GM10266 (cell line): ENCODE results near the gene XKR7.
A peak's percentile ranks its signal among the peaks of the same experiment; 100 is the strongest.

Experiments used
- DNase-seq: peaks from one replicate; pipeline ENCODE4 v3.0.0; 2012; ENCODE audit errors: extremely low spot score
- TF ChIP-seq, protein P1 (sequence below): IDR thresholded peaks from 2 replicates; pipeline ENCODE4 v1.5.1; 2012; ENCODE audit warnings: mild to moderate bottlenecking, low read depth; ENCODE audit not compliant: control insufficient read depth, insufficient read depth; ENCODE audit errors: missing control alignments

Gene XKR7

DNA sequence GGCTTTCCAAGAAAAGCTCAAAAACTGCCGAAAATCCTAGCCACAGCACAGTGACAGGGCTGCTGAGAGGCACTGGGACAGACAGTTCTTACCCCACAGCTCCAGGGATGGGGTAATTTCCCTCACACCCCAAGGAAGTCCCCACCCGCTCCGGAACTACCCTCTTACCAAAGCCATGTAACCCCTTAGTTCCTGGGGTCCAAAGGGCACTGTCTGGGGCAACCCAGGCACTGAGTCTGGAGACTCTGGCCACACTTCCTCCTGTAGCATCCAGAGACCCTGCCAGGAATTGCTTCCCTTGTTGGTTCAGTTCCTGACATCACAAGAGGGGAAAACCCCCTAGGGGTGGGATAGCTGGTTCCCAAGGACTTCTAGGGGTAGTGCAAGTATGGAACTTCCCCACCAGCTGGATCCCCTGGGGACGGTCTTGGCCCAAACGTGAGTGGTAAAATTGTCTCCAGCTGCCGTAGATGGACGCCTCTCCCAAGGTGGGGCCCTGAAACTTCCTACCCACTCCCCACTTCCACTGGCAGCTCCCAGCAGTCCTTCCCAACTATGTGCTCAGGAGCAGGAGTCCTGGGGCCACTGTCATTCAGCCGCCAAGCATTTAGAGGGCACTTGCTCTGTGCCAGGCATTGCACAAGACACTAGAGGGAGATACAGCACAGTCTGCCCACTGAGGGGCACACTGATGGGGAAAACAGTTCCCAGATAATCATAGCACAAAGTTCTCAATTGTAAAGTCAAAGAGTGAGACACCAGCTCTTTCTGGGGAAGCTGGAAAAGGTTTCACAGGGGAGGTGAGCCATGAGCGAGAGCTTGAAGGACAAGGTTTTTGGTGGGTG is 66.9 kb downstream of the XKR7 start:
- TF ChIP-seq, protein P1, sequence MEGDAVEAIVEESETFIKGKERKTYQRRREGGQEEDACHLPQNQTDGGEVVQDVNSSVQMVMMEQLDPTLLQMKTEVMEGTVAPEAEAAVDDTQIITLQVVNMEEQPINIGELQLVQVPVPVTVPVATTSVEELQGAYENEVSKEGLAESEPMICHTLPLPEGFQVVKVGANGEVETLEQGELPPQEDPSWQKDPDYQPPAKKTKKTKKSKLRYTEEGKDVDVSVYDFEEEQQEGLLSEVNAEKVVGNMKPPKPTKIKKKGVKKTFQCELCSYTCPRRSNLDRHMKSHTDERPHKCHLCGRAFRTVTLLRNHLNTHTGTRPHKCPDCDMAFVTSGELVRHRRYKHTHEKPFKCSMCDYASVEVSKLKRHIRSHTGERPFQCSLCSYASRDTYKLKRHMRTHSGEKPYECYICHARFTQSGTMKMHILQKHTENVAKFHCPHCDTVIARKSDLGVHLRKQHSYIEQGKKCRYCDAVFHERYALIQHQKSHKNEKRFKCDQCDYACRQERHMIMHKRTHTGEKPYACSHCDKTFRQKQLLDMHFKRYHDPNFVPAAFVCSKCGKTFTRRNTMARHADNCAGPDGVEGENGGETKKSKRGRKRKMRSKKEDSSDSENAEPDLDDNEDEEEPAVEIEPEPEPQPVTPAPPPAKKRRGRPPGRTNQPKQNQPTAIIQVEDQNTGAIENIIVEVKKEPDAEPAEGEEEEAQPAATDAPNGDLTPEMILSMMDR, result peak; percentile 63
- DNase-seq, result no peak

DNA sequence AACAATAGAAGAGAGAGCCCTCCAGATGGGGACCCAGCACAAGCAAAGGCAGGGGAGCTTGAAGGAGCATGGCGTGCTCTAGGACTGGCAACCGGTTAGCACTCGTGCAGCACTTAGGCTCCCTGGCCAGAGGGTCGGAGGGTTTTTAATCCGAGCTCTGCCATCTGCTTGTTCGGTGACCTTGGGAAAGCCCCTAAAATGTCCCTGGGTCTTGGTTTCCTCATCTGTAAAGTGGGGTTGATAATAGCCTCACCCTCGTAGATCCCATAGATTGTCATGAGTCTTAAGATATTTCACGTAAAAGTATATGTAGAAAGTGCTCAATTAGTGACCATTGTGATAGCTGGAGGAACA is 67.5 kb downstream of the XKR7 start:
- DNase-seq, result no peak
- TF ChIP-seq, protein P1, result no peak

DNA sequence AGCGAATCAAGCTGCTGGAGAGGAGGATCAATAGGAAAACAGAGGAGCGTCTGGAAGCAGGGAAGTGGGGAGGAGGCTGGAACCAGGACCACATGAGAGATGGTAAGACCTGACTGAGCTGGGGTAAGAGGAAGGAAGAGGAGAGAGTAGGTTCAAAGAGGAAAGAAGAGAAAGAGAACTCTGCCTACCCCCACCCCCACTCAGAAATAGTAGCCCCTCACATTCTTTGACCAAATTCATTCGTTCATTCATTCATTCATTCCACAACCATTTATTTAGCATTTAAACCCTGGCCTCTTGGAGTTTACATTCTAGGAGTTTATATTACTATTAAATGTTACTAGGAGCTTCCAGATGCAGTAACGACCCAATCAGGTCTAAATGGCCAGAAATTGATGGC is 68.3 kb downstream of the XKR7 start:
- TF ChIP-seq, protein P1, result no peak
- DNase-seq, result no peak

GRCh38 chr20:32036716-32037485 is 69.0 kb downstream of the XKR7 start:
- no peak for DNase-seq
- TF ChIP-seq, protein P1, result no peak

- TF ChIP-seq, protein P1, result no peak
- no peak for DNase-seq
Measured at GRCh38 chr20:32037929-32038328, 70.0 kb downstream of the XKR7 start.

- no peak for DNase-seq
- TF ChIP-seq, protein P1, result no peak
Measured at GRCh38 chr20:32040142-32040953, 72.4 kb downstream of the XKR7 start.
